GM21526 (cell line): ENCODE data around the gene CCNJL.

ENCODE experiments used
- ATAC-seq: cut with Tn5 transposase; IDR thresholded peaks from one replicate; pipeline ENCODE4 v1.9.1; 2021; ENCODE audit warnings: moderate library complexity; ENCODE audit not compliant: unreplicated experiment, low FRiP score

Gene CCNJL

GRCh38 chr5:160293901-160294561 lies 18.3 kb downstream of the CCNJL start:
- ATAC-seq = no peak

- ATAC-seq = no peak
These were observed 19.0 kb downstream of the CCNJL start for GRCh38 chr5:160293386-160293785.

- ATAC-seq = no peak
These were observed 20.9 kb downstream of the CCNJL start for GRCh38 chr5:160291467-160291866.

- ATAC-seq = no peak
These were observed 21.6 kb downstream of the CCNJL start for GRCh38 chr5:160290751-160291150.

- no peak for ATAC-seq
These were observed 22.6 kb downstream of the CCNJL start for GRCh38 chr5:160289721-160290120.

DNA sequence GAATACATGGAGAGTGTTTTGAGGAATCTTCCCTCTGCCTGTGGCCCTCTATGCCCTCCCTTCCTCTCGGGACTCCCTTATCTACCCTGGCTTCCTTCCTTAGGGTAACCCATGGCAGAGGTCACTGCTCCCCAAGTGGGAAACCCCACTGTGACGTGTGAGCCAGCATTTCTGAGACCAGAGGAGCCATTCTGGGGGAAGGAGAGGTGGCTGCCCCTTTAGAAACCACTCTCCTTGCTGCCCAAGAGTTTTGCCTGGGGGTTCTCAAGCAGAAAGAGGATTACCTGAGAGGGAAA lies 23.1 kb downstream of the CCNJL start:
- no peak for ATAC-seq

DNA sequence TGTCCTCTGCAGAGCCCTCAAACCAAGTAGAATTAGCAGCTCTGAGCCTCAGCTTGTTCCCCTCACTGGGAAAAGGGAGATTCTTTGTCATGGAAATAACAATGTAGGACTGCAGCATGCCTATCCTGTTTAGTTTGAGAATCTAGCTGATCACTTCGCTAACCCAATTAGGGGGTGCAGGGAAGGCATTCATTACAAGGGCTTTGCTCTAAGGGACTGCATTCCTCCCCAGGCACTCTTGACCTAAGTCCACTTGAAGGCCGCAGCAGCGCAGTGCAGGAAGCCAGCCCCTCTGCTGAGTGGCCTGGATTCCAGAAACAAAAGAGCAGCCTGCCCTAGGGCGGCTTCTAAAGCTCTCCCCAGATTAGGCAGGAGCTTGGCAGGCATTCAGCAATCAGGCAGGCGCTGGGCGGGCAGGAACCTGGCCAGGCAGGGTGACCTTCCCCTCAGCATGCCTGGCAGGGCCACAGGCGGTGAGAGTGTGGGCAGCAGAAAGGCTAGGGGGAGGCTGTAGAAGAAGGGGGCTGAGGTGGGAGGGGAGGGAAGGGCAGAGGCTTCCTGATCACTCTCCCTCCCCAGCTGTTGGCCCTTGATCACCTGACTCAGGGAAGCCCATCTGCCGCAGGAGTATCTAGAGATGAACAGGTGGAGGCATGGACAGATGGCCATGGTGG lies 24.8 kb downstream of the CCNJL start:
- no peak for ATAC-seq

GRCh38 chr5:160286947-160287346 lies 25.4 kb downstream of the CCNJL start:
- ATAC-seq = no peak

GRCh38 chr5:160285316-160285715 lies 27.0 kb downstream of the CCNJL start:
- ATAC-seq = no peak

DNA sequence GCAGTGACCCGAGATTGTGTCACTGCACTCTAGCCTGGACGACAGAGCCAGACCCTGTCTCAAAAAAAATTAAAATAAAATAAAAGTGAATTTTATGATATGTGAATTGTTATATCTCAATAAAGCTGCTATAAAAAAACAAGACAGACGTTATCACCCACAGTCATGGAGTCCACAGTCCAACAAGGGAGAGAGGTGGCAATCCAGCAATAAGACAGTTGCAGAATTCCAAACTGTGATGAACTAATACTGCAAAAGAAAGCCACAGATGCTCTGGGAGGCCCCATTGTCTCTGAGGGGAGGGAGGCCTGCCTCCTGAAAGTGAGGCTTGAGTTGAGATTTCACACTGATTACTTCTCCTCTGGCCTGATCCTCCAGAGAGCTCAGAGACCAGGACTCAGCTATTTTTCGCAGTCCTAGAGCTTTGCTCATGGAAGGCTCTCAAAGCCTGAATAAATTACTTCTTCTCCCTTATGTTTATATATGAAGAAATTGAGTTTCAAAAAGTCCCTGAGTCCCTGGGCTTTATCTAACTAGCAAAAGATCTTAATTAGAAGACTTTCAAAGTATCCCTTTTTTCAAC lies 28.0 kb downstream of the CCNJL start:
- ATAC-seq = no peak

DNA sequence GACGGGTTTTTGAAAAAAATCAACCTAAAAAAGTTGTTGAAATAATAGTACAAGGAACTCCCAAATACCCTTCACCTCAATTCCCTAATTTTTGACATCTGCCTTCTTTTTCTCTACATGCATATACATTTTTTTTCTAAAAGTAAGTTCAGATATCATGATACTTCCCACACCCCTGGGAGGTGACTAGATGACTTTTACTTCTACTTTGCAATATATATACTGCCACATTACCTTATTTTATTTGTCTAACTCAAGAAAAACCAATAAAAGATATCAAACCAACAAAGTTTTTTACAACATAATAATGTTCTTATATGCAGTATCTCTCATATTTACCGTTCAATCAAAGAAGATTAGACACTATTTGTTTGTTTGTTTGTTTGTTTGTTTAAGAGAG lies 31.1 kb downstream of the CCNJL start:
- no peak for ATAC-seq

DNA sequence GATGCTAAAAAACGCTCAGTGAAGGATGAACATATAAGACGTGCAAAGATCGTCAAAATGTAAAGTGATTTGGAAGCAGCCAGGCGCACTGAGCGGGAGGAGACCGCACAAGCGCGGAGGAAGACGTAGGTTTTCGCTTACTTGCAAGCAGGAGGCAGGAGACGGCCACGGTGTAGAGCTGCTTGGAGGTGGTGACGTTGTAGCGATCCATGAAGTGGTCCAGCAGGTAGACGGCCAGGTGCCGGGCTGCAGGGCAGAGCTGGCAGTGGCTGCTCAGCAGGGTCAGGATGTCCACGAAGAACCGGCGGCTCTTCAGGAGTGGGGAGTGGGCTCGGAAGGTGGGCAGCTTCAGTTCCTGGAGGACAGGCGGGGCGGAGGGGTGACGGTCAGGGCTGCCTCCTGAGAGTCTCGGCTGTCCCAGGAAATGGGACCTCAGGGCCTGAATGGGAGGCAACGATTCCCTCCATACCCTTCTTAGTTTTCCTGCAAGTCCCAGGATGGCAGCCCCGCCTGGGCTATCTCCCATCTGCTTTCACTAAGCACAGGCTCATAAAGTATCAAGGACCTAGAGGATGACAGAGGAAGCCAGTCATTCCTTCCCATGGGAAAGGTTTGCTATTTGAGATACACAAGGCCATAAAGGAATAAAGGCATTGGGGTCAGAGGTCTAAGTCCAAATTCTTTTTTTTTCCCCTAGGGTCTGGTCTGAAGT lies 31.8 kb downstream of the CCNJL start:
- ATAC-seq = no peak

DNA sequence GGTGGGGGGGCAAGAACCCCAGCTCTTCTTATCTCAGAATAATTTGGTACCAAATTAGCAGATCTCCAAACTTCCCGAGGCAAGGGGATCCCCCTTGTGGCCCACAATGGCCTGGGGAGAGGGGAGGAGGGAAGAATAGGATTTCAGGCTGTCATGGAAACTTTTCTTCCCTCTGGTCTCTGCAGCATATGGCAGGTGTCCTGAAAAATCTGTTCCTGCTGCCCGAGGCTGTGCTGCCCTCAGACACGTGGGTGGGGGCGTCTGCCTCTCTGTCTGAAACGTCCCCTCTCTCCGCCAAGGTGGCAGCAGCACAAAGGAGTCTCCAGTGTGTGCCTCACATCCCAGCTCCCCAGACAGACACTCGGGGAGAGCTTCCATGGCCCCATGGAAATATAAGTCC lies 34.0 kb downstream of the CCNJL start:
- no peak for ATAC-seq

DNA sequence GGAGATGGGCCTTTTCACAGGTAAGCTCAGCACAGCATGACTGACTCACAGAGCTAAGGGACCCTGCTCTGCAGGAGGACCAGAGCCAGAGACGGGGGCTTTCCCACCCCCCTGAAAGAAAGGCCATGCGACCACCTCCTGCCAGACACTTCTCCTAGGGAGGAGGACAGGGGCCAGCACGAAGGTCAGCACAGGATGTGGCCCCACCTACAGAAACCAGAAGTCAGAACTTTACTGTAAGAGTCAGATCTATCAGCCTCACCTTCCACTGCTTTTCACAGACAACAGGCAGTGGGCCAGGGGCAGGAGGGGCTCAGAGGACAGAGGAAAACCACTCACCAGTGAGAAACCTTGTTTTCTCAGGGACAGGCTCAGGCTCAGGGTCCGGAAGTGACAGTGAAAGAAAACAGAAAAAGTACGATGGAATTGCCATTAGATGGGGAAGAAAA lies 37.9 kb downstream of the CCNJL start:
- ATAC-seq = no peak

DNA sequence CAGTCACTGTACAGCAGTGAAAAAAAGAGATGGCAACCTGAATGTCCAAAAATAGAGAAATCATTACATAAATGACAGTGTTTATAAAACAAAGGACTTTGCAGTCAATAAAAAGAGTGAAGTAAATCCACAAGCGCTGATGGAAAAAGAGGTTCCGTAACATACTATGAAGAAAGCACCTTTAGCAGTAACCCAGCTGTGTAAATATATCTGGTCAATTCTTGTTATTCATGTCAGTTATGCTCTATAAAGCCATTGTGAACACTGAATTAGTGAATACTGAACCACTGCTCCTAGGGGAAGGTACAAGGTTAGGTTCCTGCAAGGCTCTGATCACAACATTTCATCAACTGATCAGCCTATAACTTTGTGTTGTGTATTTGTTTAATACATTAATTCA lies 39.5 kb downstream of the CCNJL start:
- no peak for ATAC-seq

GRCh38 chr5:160272264-160272663 lies 40.1 kb downstream of the CCNJL start:
- no peak for ATAC-seq

DNA sequence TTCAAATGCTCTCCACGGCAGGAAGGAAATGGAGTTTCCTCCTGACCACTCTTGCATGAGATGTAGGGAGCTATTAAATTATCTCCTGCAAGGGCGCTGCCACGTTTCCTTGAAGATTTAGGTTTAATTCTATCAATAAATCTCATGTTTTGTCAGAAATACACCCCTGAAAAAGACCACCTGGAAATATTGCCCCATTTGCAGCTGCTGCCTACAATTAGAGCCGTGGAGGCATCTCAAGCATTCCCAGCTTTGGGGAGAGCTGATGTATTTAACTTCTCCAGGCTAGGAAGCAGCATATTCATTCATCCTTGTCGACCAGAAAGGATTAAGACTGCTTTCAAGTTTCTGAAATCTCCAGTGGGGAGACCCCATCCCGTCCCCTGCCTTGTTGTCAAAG lies 40.5 kb downstream of the CCNJL start:
- no peak for ATAC-seq

- ATAC-seq = no peak
These were observed 41.0 kb downstream of the CCNJL start for GRCh38 chr5:160271396-160271795.

DNA sequence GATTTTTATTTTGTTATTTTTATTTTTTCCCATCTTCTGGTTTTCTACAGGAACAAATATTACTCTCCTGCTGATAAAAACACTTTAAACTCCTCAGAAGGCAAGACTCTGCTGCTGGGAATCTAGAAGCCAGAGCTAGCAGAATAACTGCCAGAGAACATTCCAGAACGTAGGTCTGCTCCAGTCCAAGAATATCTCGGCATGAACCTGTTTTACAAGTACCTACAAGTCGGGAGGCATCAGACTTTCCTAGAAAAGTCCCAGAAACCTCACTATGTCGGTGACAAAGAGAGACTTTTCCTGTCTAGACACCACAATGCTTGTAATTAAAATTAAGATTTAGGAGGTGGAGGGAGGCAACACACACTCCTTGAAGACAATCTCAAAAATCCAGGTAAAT lies 41.7 kb downstream of the CCNJL start:
- ATAC-seq = no peak

DNA sequence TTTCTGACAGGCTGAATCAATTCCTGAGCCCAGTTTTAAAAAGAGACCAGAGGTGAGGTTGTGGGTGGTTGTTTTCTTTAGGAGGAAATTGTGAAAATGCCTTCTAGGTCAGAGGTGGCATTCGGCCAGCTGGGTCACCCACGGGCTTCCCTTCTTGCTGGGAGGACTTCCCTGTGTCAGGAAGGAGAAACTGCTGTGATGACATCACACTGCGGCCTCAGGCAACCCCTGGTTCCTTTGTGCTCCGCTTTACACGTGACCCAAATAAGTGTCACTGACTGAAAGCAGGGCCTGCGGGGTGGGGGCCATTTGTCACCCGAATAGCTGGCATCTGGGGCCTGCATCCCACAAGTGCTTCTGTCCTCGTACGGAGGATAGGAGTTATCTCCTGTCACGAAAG lies 43.3 kb downstream of the CCNJL start:
- ATAC-seq = no peak

- no peak for ATAC-seq
These were observed 44.2 kb downstream of the CCNJL start for GRCh38 chr5:160268121-160268520.
